ENCODE results near the gene PCBP1.
A peak's percentile ranks its signal among the peaks of the same experiment; 100 is the strongest.
"Not testable (repeated sequence)": the region's sequence is repeated elsewhere in the genome, so short reads cannot be mapped to it uniquely, and the experiment has no call there.

Gene PCBP1

GRCh38 chr2:70080610-70081200 is 6.6 kb upstream of the PCBP1 start:
- intact Hi-C loops (cut with DNase I): loop anchor here (5.0 kb wide), 1 partner anchor 163 kb away; the partner anchor contains the start of gene MXD1
- no peak for DNase-seq

GRCh38 chr2:70081221-70081620 is 6.1 kb upstream of the PCBP1 start:
- intact Hi-C loops (cut with DNase I): loop anchor here (5.0 kb wide), 1 partner anchor 164 kb away; the partner anchor contains the start of gene MXD1
- no peak for DNase-seq

- intact Hi-C loops (cut with DNase I): loop anchor here (5.0 kb wide), 1 partner anchor 166 kb away; the partner anchor contains the start of gene MXD1
- DNase-seq: no peak
Observed at GRCh38 chr2:70083344-70084156, 3.7 kb upstream of the PCBP1 start.

- intact Hi-C loops (cut with DNase I): loop anchor here (5.0 kb wide), 3 partner anchors 42 to 258 kb away; partner anchors contain the start of genes GMCL1 and MXD1
- DNase-seq: peak in 1 of 10 donors; percentile 32
Observed at GRCh38 chr2:70084973-70085710, 2.1 kb upstream of the PCBP1 start.

GRCh38 chr2:70085711-70086277 is 1.5 kb upstream of the PCBP1 start:
- no peak for DNase-seq
- intact Hi-C loops (cut with DNase I): loop anchor here (1.0 to 5.0 kb wide), 3 partner anchors 42 to 258 kb away; partner anchors contain the start of gene GMCL1

GRCh38 chr2:70086278-70086837 is 919 bp upstream of the PCBP1 start:
- DNase-seq: peak; percentile 59 to 95 (median 76)
- intact Hi-C loops (cut with DNase I): loop anchor here (1.0 to 5.0 kb wide), 3 partner anchors 41 to 259 kb away; partner anchors contain the start of gene GMCL1

- intact Hi-C loops (cut with DNase I): loop anchor here (5.0 kb wide), 2 partner anchors 39 to 261 kb away; partner anchors contain the start of gene GMCL1
- peak in 9 of 10 donors; percentile 41 to 92 (median 57) for DNase-seq
Observed at GRCh38 chr2:70087702-70088597, 673 bp downstream of the PCBP1 start.

GRCh38 chr2:70088598-70089219 is 1.4 kb downstream of the PCBP1 start:
- no peak for DNase-seq
- intact Hi-C loops (cut with DNase I): loop anchor here (5.0 kb wide), 2 partner anchors 39 to 261 kb away; partner anchors contain the start of gene GMCL1

- DNase-seq: no peak
- intact Hi-C loops (cut with DNase I): loop anchor here (5.0 kb wide), 2 partner anchors 38 to 262 kb away; partner anchors contain the start of gene GMCL1
Observed at GRCh38 chr2:70089220-70089982, 2.1 kb downstream of the PCBP1 start.

- intact Hi-C loops (cut with DNase I): loop anchor here (5.0 kb wide), 2 partner anchors 37 to 263 kb away; partner anchors contain the start of gene GMCL1
- no peak for DNase-seq
Observed at GRCh38 chr2:70089983-70090525, 2.8 kb downstream of the PCBP1 start.

GRCh38 chr2:70090706-70091334 is 3.5 kb downstream of the PCBP1 start:
- intact Hi-C loops (cut with DNase I): no loop called here

GRCh38 chr2:70091364-70091763 is 4.1 kb downstream of the PCBP1 start:
- DNase-seq: no peak
- intact Hi-C loops (cut with DNase I): no loop called here

More at GRCh38 chr2:70090706-70091334, 3.5 kb downstream of the PCBP1 start:
- no peak for DNase-seq

GRCh38 chr2:70091816-70092215 is 4.5 kb downstream of the PCBP1 start:
- DNase-seq: no peak
- intact Hi-C loops (cut with DNase I): no loop called here

GRCh38 chr2:70092576-70093243 is 5.4 kb downstream of the PCBP1 start:
- DNase-seq; intact Hi-C loops (cut with DNase I): not testable (repeated sequence)

- intact Hi-C loops (cut with DNase I): no loop called here
- DNase-seq: no peak
Observed at GRCh38 chr2:70094171-70094977, 7.1 kb downstream of the PCBP1 start.

All from posterior cingulate gyrus (tissue), 11 donors.